Daoy (cell line): ENCODE measurements around the gene CENPB. TPM values are rescaled to one million over a fixed set of nuclear protein-coding genes. Genes with fewer than 3 reads are reported as not detected.
A peak's percentile ranks its signal among the peaks of the same experiment; 100 is the strongest.

ENCODE experiments used
- DNase-seq: peaks from one replicate; pipeline ENCODE4 v3.0.0-alpha.2; 2015; ENCODE audit warnings: low read depth
- total RNA-seq: library from RNA; depleted of rRNA; stranded (reverse); fragments of >200 nt; shearing (Covaris generic); gene quantifications from 2 replicates; pipeline ENCODE4 v1.2.3, GENCODE V29; 2014

CENPB gene
- total RNA-seq, 1 experiment from 2014 or later: 91.3 TPM

DNA sequence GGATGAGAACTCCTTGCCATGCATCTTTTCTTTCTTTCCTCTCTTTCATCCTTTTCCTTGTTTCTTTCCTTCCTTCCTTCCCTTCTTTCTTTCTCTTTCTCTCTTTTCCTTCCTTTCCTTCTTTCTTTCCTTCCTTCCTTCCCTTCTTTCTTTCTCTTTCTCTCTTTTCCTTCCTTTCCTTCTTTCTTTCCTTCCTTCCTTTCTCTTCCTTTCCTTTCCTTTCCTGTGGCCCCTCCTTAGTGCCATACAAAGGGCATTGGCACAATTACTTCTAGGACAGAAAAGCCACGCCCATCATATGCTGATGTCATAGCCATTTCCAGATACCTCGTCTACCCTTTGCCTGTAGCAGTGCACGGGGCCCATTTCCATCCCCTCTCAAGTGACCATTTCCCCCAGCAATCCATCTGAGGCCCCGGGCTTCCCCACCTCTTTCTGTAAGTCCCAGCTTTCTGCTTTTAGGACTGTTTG lies 2.2 kb upstream of the CENPB start:
- DNase-seq: peak; percentile 41

DNA sequence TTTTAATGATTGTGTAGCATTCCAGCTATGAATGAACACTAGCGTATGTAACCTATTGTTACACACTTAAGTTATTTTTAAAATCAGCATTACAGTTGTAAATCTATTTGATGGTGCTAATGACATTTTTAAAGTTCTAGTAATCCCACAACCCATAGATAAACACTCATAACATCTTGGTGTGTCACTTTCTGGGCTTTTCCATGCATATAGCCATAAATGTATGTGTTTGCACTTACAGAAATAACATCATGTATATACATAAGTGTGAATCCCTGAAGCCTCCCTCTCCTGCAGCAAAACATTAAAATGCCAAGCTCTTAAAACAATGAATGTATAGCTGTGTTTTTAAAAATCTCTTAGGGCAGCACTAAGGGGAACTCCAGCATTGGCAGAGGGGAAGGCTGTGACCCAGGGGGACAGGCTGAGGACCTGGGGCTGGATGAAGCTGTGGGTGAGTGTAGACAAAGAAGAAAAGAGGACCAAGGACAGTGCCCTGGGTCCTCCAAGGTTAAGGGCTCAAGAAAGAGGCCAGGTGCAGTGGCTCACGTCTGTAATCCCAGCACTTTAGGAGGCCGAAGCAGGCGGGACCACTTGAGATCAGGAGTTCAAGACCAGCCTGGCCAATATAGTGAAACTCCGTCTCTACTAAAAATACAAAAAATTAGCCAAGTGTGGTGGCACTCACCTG lies 929 bp upstream of the CENPB start:
- DNase-seq: no peak

DNA sequence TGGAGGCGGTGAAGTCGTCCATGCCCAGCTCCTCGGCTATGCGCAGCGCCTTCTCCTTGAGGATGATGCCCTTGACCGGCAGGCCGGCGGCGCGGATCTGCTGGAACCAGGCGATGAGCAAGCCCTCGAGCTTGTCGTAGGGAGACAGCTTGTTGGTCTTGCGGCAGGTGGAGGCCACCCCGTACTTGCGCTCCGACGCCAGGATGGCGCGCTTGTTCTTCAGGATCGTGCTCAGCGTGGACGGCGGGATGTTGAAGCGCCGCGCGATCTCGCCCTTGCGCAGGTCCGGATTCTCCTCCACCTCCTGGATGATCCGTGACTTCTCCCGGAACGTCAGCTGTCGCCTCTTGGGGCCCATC lies 435 bp downstream of the CENPB start:
- peak; percentile 67 for DNase-seq

DNA sequence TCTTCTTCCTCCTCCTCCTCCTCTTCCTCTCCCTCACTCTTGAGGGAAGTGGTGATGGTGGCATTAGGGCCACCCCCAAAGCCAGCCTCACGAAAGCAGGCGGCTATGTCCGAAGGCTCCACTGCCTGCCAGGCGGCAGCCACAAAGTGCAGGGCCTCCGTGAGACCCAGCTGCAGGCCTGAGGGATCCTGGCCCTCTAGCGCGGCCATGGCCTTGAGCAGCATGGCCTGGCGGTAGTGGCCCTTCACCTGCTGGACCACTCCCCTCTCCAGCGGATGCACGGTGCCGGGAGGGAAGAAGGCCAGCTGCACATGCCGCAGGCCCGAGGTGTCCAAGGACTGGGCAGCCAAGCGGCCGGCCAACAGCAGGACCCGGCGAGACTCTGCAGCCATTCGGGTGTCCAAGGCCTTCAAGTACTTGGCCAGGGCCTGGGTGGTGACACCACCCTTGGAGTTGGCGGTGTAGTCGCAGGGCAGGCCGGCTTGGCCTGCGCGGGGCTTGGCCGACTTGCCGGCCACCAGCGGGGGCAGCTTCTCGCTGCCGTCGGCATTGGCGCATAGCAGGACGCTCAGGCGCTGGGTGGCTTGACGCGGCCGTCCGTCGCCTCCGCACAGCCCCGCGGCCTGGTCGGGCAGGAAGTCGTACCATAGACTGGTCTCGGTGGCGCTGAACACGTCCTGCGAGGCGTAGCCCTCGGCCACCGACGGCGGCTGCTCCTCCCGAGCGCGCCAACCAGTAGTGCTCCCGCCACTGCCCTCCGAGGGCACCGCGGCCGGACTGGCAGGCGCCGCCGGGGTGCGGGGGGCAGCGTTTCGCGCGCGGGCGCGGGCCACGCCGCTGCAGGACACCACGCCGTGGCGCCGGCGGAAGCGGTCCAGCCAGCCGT lies 1.1 kb downstream of the CENPB start:
- DNase-seq: peak; percentile 32

DNA sequence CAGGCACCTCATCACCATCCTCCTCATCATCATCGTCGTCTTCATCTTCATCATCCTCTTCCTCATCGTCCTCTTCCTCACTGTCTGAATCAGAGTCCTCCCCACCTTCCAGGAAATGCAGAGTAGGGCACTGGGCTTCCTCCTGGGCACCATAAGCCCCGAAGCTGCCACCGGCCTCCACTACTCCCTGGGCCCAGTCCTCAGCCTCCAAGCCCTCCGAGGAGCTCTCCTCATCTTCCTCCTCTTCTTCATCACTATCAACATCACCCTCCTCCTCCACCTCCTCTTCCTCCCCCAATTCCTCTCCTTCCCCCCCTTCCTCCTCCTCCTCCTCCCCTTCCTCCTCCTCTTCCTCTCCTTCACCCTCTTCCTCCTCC lies 1.7 kb downstream of the CENPB start:
- no peak for DNase-seq

DNA sequence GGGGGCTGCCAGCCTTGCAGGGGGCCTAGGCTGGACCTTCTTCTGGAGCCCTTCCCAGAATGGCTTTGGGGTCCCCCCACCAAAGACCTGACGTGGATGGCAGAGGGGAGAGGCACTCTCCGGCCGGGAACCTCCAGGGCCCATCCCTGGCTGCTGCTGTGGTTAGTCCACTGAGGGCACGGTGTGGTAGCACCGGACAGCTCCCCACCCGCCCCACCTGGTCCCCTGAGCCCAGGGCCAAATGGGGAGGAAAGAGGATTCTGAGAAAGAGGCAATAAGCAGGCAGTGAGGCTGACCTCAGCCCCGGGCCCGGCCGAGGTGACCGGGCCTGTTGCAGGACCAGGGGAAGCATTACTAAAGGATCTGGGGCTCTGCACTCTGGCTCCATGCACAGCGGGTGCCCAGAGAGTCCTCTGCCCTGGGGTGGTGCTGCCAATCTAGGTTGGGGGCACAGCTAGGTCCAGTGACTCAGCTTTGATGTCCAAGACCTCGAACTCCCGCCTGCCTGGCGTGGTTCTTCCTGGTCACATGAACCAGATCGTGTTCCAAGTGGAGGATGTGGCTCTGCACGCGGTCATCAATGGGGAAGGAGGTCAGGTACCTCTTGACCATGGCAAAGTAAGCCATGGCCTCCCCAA lies 2.2 kb downstream of the CENPB start:
- no peak for DNase-seq

DNA sequence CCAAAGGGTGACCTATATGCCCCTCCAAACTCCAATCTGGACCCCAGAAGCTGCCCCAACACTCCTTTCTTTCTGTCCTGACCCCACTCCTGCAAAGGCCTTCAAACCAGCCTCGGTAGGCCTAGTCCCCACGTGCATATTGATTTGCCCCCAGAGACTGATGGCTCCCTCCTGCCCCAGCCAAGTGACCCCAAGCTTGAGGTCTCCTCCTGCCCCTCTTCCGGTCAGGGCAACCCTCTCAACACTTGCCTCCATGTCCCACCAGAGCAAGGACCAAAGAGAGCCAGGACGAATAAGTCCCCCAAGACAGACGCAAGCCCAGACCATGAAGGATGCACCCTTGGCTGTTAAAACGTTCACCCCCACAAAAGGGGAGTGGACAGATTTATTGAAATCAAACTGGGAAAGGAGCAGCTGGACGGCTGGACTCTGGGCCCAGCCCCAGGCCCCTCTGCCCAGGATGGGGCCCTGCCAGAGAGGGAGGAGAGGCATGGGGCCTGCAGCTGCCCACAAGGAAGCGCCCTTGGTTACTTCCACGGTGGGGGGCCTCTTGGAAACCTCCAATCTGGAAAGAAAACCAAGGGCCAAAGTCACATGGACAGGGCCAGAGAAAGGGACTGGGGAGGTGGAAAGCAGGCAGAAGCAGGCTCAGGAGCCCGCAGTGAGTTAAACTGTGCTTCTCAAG lies 2.9 kb downstream of the CENPB start:
- DNase-seq: no peak

DNA sequence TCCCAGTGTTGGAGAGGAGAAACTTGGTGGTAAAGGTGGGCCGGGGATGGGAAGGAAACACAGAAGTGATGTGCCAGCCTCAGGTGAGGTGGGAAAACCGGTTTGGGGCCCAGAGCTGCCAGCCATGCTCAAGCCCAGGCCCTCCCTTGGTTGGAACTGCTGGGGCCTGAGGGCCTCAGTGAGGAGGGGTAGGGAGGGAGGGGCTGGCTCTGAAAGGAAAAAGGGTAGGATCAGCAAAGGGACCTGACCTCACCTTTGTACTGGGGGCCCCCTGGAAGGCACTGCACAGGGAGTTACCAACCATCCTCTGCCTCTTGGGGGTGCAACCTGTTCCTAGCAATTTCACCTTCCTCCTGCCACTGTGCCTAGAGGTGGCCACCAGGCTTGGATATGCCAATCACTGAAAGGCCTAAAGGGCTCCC lies 3.5 kb downstream of the CENPB start:
- DNase-seq: no peak

DNA sequence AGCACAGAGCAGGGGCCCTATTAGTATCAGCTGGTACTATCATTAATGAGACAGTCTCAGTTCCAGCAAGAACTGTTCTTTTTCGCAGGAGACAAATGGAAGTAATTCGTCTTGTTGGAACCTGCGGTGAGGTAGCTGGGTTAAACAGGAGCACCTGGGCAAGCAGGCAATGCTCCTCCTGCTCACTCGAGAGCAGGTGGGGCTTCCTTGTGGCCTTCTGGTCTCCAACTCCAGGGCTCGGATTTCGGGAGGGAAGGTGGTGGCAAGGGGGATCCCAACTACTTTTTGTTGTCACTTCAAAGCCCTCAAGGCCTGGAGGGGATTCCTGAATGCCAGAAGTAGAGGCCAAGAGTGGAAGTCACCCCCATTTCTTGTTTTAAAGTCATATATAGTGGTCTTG lies 3.9 kb downstream of the CENPB start:
- DNase-seq: no peak

DNA sequence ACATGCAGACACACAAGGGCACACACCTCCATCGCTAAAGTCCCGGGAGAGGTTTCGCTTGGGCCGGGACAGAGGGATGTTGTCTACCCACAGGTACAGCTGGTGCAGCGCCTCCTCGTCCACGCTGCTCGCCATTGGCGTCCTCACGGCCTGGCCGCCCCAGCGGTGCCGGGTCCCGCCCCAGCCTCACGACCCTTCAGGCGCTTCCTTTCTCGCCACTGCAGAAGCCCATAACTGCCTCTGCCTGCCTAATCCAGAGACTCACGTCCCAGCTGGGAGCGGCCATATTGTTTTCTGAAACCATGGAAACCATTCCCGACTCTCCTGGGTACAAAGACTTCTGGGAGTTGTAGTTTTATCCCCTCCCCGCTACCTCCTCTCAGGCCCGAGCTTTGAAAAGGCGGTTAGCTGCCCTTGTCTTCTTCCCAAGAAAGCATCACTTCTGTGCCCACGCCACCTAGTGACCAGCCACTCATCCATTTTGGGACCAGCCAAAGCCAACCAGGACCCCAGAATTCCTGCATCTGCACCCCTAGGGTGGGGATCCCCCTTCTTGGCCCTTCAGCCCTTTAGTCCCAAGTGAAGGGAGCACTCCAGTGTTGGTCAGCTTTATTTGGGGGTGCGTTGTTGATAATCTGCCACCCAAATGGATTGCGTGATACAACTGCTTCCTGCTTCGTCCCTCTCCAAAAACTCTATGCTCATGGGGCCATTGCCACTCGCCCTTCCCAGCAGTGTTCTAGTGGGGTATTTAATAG lies 5.2 kb downstream of the CENPB start, which contains the start of gene SPEF1:
TSS of gene SPEF1 (minus strand) at position 296 of the 758 bp plus-strand sequence. CDS start at position 135, 161 bp downstream.
- peak; percentile 92 for DNase-seq

DNA sequence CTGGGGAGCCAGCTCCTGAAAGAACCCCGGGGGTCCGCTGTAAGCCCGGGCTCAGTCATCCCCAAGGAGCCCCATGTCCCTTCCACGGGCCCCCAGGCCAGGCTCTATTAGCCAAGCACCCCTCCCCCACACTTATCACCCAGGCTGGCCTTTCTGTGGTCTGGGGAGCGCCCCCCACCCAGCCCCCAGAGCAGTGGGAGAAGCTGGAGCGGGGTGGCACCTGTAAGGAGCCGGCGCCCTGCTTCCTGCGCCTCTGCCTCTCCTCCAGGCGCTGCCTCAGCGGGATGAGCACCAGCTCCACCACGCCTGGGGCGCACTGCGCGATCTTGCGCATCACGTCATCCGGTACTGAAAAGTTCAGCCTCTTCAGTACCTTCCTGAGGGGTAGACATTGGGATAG lies 7.6 kb downstream of the CENPB start:
- DNase-seq: no peak

DNA sequence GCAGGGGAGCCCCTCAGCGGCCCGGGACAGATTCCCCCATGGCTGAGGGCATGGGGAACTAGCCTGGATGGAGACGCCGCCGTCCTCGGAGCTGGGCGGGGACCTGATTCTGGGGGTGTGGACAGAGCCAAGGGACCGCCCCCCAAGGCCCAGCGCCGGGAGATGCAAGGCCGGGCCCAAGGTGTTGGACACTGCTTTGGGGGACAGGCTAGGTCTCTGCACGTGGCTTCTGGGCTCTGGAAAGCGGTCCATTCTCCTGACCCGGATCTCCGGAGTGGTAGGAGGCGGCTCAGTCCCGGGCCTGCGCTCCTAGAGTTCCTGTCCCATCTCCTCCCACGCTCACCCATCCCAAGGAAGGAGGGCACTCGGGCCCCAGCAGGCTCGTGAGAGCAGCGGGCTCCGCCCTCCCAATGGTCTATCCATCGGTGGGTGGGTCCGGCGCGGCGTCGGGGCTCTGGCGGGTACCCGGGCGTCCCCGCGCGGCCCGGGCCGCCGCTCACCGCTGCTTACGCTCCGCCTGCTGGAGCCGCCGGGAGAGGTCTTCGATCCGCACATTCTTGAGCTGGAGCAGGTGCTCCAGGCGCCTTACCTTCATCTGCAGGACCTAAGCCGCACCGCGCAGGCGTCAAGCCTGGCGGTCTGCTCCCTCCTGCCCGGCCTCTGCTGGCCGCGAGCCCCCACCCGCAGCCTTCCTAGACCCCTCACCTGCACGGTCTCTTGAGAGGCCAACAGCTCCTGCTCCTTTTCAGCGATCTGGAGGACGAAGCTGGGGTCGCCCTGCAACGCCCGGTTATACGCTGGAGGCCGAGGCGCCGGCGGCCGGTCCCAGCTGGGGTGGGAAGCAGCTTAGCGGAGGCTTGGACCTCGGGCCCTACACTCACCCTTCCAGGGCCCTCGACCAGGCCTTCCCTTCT lies 8.6 kb downstream of the CENPB start:
- peak; percentile 59 for DNase-seq

DNA sequence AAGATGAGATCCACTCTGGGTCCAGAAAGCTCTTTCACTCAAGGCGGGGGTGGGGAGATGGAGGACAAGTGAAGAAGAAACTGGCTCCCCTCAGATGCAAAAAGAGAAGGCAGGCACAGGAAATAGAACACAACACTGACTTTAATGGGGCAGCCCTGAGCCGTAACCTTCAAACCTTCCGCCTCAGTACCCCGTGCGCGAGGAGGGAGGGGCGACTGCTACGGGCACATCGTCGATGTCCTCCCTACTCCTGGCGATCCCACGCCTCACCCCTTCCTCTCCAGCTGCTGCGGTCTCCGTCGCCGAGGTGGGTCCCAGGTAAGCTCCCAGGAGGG lies 9.2 kb downstream of the CENPB start:
- DNase-seq: no peak

DNA sequence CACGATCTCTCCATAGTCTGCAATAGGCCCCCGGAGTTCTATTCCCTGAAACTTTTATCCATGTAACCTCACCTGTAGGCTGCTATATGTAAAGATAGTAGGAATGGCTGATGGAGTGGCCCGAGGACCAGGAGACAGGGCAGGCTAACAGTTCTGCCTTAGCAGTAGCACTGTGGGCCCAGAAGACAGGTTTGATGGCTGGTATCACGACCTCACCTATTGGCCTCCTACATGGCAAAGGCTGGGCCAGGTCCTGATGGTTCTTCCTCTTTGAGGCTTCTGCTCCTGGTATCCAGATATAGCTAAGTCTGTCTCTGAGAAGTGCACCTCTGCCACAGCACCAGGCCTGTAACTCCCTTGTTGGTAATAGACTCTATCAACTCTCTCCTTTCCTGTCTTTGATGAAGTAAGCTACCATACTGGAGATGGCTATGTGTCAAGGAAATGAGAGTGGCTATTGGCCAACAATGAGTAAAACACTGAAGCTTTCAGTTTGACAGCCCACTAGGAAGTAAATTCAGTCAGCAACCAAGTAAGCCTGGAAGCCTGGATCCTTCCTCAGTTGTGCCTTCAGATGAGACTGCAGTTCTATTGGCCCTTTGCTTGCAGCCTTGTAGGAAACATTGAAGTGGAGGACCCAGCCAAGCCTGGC lies 11.0 kb downstream of the CENPB start:
- DNase-seq: no peak

DNA sequence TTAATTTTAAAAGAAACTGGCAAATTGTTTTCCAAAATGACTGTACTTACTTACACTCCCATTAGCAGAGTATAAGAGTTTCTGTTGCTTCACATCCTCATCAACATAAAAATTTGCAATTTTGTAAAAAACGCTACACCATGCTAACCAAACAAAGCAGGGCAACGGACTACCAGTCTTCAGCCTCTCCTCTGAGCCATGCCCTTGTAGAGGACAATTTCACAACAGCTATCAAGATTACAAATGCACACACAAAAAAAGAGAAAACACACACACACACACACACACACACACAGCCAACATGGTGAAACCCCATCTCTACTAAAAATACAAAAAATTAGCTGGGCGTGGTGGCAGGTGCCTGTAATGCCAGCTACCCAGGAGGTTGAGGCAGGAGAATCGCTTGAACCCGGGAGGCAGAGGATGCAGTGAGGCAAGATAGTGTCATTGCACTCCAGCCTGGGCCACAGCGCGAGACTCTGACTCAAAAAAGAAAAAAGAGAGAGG lies 14.9 kb downstream of the CENPB start:
- no peak for DNase-seq

DNA sequence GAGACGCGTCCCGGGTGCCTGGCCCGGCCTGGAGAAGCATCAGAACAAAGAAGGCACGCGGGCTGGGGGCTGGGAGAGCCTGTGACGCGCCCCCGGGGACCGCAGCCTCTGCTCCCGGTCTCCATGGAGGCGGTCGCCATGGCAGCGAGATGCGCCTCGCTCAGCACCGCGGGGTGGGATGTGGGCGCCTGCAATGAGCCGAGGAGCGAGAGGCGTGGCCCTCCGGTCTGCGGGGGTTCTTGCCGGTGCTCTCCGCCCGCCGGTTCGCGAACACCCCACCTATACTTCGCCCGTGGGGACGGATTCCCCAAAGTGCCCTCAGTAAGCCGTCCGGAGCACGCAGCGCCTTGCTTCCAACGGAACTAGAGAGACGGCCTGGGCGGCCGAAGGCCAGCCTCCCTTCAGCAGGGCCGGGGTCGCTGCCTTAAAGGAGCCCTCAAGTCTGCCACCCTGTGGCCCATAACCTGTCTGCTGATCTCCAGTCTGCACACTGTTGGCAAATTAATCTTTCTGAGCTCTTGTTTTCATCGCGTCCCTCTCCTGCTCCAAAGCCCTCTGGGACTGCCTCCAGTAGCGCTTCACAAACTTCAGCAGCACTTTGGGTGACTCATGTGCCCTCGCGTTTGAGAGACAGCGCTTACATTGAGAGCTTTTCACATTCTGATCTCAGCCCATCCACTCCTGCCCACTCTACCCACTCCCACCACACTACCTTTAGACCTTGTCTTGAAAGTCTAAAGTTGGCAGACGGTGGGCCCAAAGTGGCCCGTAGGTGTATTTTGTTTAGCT lies 18.0 kb downstream of the CENPB start:
- peak; percentile 82 for DNase-seq

DNA sequence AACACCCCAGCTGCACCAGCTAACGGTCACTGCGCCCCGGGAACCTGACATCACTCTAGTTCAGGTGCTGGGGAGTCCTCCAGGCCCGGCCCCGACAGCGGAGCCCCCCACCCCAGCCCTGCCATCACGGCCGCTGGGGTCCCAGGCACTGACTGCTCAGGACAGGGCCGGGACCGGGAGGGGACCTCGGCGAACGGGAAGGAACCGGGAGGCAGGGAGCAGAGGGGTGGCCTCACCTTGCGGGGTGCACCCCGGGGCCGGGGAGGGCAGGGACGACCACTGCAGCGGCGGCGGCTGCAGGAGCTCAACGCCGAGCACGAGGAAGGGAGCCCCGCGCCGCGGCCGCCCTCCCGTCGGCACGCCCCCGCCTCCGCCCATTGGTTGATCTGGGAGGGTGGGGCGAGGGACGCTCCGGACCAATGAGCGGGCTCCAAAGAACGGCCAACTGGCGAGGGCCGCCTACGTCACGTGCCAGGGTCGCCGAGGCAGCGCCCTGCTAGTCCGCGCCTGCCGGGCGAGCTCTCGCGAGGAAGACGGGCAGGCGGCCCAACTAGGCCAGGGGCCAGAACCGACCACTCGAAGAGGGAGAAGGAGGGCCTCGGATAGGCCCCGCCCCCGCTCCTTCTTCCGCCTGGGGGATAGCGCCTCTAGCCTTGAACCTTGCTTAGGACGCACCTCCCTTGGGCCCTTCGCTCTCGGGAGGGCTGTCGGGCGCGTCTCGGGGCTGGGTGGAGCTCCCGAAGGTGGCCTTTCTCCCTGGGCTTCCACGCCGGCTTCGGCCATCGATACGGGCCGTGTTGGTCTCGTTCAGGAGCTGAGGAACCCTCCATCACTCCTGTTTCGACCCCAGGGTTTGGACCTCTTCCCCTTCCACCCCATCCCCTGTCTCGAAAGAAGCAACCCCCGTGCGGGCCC lies 18.9 kb downstream of the CENPB start, which contains the start of gene ADISSP:
TSS of gene ADISSP (minus strand) at position 327 of the 915 bp plus-strand sequence. CDS start 7,653 bp downstream, outside the sequence.
- peak; percentile 99 for DNase-seq

DNA sequence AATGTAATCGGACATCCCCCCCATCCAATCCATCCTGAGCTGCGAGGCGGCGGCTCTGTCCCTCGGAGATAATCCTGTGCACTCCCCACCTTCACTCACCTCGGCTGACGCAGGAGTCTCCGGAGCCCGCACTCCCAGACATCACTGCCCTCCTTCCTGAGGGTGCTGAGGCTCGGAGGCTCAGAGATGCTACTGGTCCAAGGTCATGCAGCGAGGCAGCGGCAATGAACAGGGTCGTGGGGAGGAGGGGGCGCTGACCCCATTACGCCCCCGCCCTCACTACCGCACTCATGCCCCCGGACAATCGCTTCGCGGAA lies 19.5 kb downstream of the CENPB start:
- DNase-seq: no peak
